HCT116 (cell line): ENCODE measurements around the gene CBX1.

ENCODE experiments used
- CBX3 ChIP-seq: IDR thresholded peaks from 2 replicates; pipeline ENCODE4 v1.6.1; 2012; ENCODE audit warnings: low read depth
- EZH2 ChIP-seq: fragments of 200-600 bp; sonication (generic); IDR thresholded peaks from 2 replicates; pipeline ENCODE4 v1.6.1; 2017; ENCODE audit warnings: antibody characterized with exemption, mixed run types
- EZH2phosphoT487 ChIP-seq: fragments of 200-600 bp; IDR thresholded peaks from 2 replicates; pipeline ENCODE4 v1.6.1; 2018; ENCODE audit warnings: antibody characterized with exemption, borderline replicate concordance
- POLR2AphosphoS5 ChIP-seq: IDR thresholded peaks from 2 replicates; pipeline ENCODE4 v1.6.1; 2011; ENCODE audit warnings: mild to moderate bottlenecking, low read depth, low read length, moderate library complexity
- RAD21 ChIP-seq: IDR thresholded peaks from 2 replicates; pipeline ENCODE4 v1.6.1; 2012; ENCODE audit warnings: low read depth, mild to moderate bottlenecking
- SRF ChIP-seq: IDR thresholded peaks from 2 replicates; pipeline ENCODE4 v1.6.1; 2012; ENCODE audit warnings: low read depth
- TCF7L2 ChIP-seq: IDR thresholded peaks from 2 replicates; pipeline ENCODE4 v1.7.0; 2011; ENCODE audit warnings: borderline replicate concordance, inconsistent platforms; ENCODE audit not compliant: insufficient read depth, insufficient read length; ENCODE audit errors: extremely low read depth
- YY1 ChIP-seq: IDR thresholded peaks from 2 replicates; pipeline ENCODE4 v1.6.1; 2011; ENCODE audit warnings: low read length, low read depth, moderate library complexity, mild to moderate bottlenecking; ENCODE audit not compliant: insufficient replicate concordance; ENCODE audit errors: extremely low read depth
- TF ChIP-seq, protein P1 (sequence below): IDR thresholded peaks from 2 replicates; pipeline ENCODE4 v1.6.1; 2012
- TF ChIP-seq, protein P2 (sequence below), 3 experiments: fragments of 200-600 bp in 1 of 3; sonication (generic) in 1 of 3; IDR thresholded peaks in 2 of 3; conservative IDR thresholded peaks in 1 of 3; 2 replicates each; pipeline ENCODE4 v1.5.1; 2012 to 2017; ENCODE audit warnings: low read depth in 2 of 3, low read length in 2 of 3, antibody characterized with exemption in 1 of 3, borderline replicate concordance in 1 of 3, control low read depth in 1 of 3, mild to moderate bottlenecking in 1 of 3, mixed read lengths in 1 of 3, mixed run types in 1 of 3, moderate library complexity in 1 of 3; ENCODE audit not compliant: insufficient read depth in 1 of 3
- TF ChIP-seq, protein P3 (sequence below): IDR thresholded peaks from 2 replicates; pipeline ENCODE4 v1.6.1; 2011; ENCODE audit warnings: mild to moderate bottlenecking, low read length, moderate library complexity; ENCODE audit not compliant: insufficient replicate concordance; ENCODE audit errors: extremely low read depth
- TF ChIP-seq, protein P4 (sequence below): IDR thresholded peaks from 2 replicates; pipeline ENCODE4 v1.6.1; 2012; ENCODE audit warnings: low read depth

DNA sequence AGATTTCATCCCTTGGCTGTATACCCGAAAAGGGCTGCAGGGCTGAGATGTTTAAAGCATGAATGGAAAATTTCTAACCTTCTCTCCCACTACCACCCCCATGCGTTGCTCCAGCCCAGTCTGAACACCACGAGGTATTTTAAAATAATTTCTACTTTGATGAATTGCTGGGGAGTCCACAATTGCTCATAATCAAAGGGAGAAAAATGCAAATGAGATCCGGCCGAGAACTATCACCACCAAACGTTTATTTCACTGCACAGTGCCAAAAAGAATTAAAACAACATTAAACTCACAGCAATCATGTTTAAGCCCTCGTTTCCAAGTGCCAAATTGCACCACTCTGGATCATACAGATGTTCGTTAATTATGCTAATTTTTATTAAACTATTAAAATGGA is 43.0 kb upstream of the CBX1 start:
- TF ChIP-seq TCF7L2 = no peak
- no peak for TF ChIP-seq EZH2
- TF ChIP-seq CBX3 = no peak
- TF ChIP-seq, protein P1, sequence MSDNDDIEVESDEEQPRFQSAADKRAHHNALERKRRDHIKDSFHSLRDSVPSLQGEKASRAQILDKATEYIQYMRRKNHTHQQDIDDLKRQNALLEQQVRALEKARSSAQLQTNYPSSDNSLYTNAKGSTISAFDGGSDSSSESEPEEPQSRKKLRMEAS = no peak
- no peak for TF ChIP-seq SRF
- TF ChIP-seq YY1 = no peak
- TF ChIP-seq, protein P2, sequence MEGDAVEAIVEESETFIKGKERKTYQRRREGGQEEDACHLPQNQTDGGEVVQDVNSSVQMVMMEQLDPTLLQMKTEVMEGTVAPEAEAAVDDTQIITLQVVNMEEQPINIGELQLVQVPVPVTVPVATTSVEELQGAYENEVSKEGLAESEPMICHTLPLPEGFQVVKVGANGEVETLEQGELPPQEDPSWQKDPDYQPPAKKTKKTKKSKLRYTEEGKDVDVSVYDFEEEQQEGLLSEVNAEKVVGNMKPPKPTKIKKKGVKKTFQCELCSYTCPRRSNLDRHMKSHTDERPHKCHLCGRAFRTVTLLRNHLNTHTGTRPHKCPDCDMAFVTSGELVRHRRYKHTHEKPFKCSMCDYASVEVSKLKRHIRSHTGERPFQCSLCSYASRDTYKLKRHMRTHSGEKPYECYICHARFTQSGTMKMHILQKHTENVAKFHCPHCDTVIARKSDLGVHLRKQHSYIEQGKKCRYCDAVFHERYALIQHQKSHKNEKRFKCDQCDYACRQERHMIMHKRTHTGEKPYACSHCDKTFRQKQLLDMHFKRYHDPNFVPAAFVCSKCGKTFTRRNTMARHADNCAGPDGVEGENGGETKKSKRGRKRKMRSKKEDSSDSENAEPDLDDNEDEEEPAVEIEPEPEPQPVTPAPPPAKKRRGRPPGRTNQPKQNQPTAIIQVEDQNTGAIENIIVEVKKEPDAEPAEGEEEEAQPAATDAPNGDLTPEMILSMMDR (IDR thresholded peaks at IDR 0.05 in 2 of 3, conservative IDR thresholded peaks at IDR 0.05 in 1 of 3; ENCODE audit: borderline replicate concordance in 1 of 3, insufficient read depth in 1 of 3, low read depth in 2 of 3, low read length in 2 of 3) = no peak
- TF ChIP-seq, protein P3, sequence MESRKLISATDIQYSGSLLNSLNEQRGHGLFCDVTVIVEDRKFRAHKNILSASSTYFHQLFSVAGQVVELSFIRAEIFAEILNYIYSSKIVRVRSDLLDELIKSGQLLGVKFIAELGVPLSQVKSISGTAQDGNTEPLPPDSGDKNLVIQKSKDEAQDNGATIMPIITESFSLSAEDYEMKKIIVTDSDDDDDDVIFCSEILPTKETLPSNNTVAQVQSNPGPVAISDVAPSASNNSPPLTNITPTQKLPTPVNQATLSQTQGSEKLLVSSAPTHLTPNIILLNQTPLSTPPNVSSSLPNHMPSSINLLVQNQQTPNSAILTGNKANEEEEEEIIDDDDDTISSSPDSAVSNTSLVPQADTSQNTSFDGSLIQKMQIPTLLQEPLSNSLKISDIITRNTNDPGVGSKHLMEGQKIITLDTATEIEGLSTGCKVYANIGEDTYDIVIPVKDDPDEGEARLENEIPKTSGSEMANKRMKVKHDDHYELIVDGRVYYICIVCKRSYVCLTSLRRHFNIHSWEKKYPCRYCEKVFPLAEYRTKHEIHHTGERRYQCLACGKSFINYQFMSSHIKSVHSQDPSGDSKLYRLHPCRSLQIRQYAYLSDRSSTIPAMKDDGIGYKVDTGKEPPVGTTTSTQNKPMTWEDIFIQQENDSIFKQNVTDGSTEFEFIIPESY = no peak
- TF ChIP-seq EZH2phosphoT487 = no peak
- TF ChIP-seq POLR2AphosphoS5 = no peak
- TF ChIP-seq, protein P4, sequence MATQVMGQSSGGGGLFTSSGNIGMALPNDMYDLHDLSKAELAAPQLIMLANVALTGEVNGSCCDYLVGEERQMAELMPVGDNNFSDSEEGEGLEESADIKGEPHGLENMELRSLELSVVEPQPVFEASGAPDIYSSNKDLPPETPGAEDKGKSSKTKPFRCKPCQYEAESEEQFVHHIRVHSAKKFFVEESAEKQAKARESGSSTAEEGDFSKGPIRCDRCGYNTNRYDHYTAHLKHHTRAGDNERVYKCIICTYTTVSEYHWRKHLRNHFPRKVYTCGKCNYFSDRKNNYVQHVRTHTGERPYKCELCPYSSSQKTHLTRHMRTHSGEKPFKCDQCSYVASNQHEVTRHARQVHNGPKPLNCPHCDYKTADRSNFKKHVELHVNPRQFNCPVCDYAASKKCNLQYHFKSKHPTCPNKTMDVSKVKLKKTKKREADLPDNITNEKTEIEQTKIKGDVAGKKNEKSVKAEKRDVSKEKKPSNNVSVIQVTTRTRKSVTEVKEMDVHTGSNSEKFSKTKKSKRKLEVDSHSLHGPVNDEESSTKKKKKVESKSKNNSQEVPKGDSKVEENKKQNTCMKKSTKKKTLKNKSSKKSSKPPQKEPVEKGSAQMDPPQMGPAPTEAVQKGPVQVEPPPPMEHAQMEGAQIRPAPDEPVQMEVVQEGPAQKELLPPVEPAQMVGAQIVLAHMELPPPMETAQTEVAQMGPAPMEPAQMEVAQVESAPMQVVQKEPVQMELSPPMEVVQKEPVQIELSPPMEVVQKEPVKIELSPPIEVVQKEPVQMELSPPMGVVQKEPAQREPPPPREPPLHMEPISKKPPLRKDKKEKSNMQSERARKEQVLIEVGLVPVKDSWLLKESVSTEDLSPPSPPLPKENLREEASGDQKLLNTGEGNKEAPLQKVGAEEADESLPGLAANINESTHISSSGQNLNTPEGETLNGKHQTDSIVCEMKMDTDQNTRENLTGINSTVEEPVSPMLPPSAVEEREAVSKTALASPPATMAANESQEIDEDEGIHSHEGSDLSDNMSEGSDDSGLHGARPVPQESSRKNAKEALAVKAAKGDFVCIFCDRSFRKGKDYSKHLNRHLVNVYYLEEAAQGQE = no peak
- TF ChIP-seq RAD21 = no peak
